GM12801 (cell line): ENCODE measurements around the gene DNAJA3.

ENCODE experiments used
- TF ChIP-seq, protein P1 (sequence below): IDR thresholded peaks from one replicate; pipeline ENCODE4 v1.5.1; 2011; ENCODE audit warnings: control low read depth; ENCODE audit not compliant: insufficient read length; ENCODE audit errors: extremely low read depth

Gene DNAJA3

DNA sequence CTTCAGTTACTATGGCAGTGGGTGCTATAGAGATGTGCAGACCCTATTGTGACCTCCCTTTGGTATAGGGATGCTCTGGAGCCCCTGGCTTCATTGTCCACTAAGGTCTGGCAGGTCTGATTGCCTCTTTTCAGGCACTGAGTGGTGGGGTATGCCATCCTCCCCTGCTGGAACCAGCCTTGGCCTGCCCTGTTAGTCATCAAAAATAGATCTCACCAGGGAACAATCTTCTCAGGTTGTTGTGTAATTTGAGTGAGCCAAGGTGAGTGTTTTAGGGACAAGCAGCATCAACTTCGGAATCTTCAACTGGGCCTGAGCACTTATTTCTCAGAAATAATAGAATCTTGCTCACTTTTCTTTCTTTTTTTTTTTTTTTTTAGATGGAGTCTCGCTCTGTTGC lies 70.1 kb downstream of the DNAJA3 start:
- TF ChIP-seq, protein P1, sequence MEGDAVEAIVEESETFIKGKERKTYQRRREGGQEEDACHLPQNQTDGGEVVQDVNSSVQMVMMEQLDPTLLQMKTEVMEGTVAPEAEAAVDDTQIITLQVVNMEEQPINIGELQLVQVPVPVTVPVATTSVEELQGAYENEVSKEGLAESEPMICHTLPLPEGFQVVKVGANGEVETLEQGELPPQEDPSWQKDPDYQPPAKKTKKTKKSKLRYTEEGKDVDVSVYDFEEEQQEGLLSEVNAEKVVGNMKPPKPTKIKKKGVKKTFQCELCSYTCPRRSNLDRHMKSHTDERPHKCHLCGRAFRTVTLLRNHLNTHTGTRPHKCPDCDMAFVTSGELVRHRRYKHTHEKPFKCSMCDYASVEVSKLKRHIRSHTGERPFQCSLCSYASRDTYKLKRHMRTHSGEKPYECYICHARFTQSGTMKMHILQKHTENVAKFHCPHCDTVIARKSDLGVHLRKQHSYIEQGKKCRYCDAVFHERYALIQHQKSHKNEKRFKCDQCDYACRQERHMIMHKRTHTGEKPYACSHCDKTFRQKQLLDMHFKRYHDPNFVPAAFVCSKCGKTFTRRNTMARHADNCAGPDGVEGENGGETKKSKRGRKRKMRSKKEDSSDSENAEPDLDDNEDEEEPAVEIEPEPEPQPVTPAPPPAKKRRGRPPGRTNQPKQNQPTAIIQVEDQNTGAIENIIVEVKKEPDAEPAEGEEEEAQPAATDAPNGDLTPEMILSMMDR, result no peak

DNA sequence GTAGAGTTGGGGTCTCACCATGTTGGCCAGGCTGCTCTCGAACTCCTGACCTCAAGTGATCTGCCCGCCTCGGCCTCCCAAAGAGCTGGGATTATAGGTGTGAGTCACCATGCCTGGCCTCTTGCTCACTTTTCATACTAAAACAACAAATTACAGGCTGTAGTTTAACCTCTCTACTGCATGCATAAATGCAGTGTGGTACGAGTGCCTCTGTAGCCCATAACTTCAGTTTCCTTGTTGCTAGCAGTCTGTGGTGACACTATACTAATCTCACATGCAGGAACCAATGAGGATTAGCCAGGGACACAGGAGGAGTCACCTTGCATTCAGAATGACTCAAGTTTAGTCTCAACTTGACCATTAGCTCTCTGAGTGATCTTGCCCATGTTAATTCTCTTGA lies 70.6 kb downstream of the DNAJA3 start:
- TF ChIP-seq, protein P1, result no peak

- TF ChIP-seq, protein P1, result no peak
Measured at GRCh38 chr16:4498546-4499195, 73.0 kb downstream of the DNAJA3 start.

GRCh38 chr16:4499196-4499555 lies 73.5 kb downstream of the DNAJA3 start:
- TF ChIP-seq, protein P1, result no peak

DNA sequence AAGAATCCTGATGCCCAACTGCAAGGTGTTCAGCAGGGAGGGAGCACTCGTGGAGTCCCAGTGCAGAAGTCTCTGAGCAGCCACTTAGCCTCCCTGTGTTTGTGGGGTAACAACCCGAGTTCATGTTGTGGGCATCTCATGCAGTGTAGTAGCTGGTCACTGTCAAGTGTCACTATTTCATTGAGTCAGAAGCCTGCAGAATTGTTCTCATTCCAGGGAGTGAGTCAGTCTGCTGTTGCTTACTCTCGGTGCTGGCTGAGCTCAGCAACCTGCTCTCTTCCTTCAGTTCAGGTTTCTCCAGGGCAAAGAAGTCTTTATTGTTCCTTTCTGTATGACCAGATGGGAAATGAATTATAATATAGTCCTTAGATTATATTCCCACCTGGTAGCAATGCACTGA lies 74.6 kb downstream of the DNAJA3 start:
- TF ChIP-seq, protein P1, result no peak

GRCh38 chr16:4501071-4501478 lies 75.4 kb downstream of the DNAJA3 start:
- TF ChIP-seq, protein P1, result no peak

DNA sequence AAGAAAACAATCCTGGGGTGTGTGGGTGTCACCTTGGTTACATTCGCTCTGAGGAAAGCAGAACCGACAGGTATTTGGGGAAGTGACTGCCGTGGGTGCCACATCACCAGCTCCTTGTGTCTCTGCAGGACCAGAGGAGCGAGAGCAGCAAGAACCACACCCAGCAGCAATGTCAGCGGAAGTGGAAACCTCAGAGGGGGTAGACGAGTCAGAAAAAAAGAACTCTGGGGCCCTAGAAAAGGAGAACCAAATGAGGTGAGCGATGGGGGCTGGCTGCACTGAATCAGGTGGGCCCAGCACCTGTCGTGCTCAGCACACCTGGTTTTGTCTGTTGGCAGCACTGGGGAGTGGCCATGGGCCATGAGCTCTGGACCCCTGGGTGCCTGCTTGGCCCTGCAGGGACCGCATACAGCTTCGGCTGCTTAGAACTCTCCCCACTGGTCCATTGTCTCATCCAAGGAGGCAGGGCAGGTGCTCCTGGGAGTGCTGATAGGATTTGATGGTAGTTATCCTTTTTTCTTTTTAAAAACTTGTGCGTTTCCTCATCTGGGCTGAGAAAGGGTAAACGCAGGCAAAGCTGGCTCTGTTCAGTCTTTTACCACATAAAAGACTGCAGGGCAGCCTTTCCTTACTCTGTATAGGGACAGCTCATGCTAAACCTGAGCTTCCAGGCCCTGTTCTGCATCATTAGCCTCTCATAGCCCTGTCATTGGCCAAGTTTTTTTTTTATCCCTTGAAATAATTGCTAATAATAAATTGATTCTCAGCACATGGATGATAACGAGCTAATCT lies 79.9 kb downstream of the DNAJA3 start:
- TF ChIP-seq, protein P1, result no peak
